ENCODE measurements around the gene ROBO1.
"Not testable (repeated sequence)": the region's sequence is repeated elsewhere in the genome, so short reads cannot be mapped to it uniquely, and the experiment has no call there.

The ROBO1 gene

GRCh38 chr3:78791753-78792152 lies 976.0 kb downstream of the ROBO1 start:
- no peak for DNase-seq

DNA sequence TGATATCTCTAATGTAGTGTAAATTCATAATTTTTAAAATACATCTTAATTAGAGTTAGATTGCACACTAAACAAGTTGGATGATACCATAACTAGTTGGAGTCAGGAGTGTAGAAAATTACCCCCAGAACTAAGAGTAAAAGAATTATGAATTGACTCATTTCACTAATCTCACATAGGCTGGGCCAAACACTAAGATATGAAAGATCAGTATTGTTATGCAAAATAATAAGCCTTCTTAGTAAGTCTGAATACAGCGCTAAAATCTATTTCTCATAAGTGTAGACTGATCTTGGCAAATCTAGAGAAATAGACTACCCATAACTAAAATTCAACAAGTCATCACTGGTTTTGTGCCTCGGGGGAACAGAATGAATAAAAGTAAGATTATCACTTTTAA lies 979.0 kb downstream of the ROBO1 start:
- no peak for DNase-seq

DNA sequence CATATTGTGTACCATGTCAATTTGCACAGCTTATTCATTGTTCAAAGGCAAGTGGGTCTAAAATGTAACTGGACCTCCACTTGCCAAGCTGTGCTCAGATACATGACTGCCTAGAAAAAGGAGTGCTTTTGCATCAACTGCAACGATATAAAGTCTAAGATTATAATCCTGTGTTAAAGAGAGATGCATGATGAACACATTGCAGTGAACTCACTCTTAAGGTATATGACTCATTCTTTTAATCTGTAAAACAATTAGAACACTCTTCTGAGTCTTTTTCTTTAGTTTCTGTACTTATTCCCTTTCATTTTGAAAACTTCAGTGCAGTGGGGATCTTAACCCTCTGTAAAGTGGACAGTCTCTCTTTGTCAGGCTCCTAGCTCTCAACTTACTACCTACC lies 982.8 kb downstream of the ROBO1 start:
- no peak for DNase-seq

DNA sequence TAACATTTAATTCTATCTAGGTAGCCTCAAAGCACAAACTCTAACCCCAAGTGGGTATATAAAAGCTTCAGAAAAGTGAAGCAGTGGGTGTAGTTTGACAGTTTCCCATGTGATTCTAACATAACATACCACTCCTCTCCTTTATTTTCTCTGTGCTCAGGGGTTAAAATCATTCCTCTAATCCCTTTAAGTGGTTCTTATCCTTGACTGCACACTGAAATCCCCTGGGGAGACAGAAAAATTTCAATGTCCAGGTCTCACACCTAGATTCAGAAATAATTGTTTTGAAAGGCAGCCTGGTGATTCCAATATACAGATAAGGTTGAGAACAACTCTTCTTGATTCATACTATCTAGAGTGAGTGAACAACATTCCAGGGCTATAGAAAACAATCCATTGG lies 986.4 kb downstream of the ROBO1 start:
- DNase-seq: no peak

DNA sequence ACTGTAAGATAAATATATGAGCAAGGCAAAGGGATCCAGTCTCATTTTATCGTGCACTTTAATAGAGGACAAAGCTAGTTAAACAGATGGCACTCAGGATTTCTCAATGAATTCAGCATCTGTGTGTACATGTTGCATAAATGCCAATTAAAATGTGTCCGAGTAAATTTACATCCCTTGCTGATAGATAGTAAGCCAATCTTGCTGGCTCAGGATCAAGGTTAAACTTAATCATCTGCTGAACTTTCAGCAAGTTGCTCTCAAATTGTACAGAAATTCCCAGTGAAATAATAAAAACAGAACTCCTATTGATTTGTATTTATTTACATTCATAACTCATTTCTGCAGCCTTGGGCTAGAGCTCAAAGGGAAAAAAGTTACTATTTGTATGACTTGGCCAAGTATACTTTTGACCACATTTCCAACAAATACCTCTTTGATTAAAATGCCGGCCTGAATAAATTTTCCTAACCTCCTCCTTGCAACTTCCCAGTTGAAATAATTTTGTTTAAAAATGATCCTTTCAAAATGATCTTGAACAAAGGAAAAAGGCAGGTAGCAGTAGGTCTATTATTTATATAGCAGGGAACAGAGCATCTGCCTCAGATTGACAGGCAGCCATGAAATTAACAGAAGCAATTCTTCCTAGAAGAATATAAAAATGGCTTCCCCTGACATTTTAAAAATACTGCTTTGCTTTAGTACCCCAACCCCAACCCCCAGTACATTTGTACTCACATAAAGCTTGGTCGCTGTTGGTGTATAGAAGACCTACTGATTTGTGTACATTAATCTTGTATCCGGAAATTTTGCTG lies 1001.9 kb downstream of the ROBO1 start:
- no peak for DNase-seq

DNA sequence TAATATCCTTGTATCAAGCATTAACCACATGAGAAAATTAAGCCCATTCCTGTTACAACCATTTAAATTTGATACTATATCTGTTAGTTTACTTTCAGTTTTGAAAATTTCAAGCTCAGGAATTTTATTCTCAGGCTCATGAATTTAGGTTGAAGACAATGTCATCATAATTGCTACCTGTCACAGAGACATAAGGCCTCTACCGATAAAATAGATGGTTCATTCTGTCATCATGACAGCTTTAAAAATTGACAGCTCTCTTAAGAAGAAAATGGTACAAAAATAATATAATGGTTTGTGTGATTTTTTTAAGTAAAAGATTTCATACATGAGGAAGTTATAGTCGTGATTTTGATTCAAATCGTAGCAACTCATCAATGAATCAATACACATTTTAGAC lies 1003.2 kb downstream of the ROBO1 start:
- no peak for DNase-seq

GRCh38 chr3:78762121-78762520 lies 1005.7 kb downstream of the ROBO1 start:
- no peak for DNase-seq

- DNase-seq: no peak
These were observed 1006.7 kb downstream of the ROBO1 start for GRCh38 chr3:78761126-78761525.

DNA sequence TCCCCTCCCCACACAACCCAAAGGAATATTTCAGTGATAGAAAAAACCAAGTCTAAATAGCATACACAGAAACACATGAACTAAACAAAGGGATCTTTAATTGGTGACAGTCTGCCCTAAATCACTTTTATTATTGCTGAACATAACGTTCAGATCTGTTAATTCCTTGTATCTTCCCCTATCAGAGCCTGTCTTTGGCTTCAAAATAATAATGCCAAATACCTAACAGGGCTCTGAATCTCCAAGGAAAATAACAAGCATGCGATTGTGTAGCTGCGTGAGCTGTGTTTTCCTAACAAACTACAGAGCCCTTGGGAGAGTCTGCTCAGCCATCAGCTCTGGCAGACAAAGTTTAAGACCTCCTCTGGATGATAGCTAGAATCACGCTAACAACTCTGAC lies 1010.1 kb downstream of the ROBO1 start:
- no peak for DNase-seq

DNA sequence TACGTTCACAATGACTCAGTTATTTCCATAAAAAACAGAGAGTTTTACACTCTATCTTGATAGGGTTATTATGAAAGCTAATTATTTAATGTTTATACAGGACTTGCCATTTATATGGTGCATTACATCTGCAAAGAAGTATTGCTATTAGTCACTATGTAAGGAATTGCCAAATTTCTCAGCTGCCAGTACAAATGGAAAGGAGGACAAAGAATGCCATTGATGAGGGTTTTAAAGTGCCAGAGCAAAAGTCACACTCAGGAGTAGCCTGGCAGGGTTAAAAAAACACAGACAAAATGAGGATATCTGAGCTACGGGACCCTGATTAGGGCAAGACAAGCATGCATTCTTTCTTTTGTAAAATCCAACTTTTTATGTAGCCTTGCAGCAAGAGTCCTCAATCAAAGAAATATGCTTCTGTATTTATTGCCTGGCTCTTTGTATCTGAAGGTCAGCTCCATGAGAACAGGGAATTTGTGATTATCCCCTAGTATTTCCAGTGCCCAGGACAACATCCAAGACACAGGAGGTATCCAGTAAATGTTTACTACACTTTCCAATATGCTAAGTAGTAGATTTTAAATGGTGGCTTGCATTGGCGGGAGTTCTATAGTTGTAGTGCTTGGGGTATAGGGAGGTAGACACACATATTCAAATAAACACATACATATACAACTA lies 1013.6 kb downstream of the ROBO1 start:
- DNase-seq: no peak

- DNase-seq: no peak
These were observed 1016.5 kb downstream of the ROBO1 start for GRCh38 chr3:78751266-78751665.

GRCh38 chr3:78750291-78750690 lies 1017.5 kb downstream of the ROBO1 start:
- not testable (repeated sequence) for DNase-seq

- DNase-seq: no peak
These were observed 1018.7 kb downstream of the ROBO1 start for GRCh38 chr3:78749056-78749455.

GRCh38 chr3:78745847-78746246 lies 1022.0 kb downstream of the ROBO1 start:
- no peak for DNase-seq

DNA sequence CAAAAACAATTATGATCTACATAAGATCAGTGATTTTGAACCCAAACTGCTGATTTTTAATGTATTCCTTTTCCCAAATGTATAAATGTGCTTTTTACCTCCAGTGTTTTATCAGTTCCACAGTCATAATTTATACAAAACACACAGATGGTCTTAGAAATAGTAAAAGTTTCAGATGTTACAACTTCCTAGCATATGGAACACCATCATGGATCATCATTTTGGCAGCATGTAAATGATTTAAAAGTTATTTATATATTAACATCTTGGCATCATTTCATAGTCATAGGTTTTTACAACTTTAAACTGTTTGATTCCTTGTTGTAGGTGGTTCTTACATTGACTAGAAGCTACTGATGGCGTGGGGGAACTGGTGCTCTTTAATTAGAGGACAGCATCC lies 1025.3 kb downstream of the ROBO1 start:
- DNase-seq: no peak

- DNase-seq: no peak
These were observed 1025.8 kb downstream of the ROBO1 start for GRCh38 chr3:78742041-78742440.

DNA sequence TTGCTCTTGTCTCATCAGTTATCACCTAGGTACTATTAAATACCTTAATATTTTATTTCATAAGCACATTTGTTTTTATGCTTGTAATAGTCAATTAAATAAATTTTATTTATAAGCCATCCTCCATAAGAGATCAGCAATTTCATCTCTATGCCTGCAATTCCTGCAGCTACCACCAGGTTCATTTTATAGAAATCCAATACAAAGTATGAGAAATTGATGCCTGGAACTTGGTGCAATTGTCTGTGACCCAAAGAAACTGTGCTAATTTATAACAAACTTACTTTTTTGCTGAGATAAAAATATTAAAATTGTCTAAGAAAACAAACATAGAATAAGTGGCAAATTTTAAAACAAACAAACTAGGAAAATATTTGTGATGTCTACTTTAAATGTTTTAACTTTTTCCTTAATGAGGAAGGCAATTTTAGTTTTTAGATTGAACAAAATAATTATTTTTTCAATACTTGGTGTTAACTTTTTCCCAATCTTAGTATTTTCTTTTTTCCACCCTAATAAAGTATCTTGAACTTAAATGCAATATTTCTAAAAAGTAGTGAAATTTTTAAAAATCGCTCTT lies 1026.6 kb downstream of the ROBO1 start:
- no peak for DNase-seq

DNA sequence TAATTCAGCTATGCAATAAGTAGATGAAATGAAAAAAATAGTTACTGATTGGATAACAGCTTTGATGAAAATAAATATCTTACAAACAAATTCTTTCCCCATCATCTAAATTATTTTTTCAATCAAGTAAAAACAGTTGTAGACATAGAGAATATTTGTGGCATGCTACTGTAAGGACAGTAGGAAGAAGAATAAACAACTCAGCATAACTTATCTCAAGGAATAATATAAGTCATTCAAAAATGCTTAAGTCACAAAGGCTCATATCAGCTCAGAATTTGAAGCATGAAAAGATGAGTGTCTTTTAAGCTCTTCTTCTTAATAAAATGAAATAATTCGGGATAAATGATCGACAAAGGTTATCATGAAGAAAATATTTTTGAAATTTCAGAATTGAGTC lies 1029.0 kb downstream of the ROBO1 start:
- DNase-seq: no peak

- DNase-seq: no peak
These were observed 1029.8 kb downstream of the ROBO1 start for GRCh38 chr3:78737988-78738387.

DNA sequence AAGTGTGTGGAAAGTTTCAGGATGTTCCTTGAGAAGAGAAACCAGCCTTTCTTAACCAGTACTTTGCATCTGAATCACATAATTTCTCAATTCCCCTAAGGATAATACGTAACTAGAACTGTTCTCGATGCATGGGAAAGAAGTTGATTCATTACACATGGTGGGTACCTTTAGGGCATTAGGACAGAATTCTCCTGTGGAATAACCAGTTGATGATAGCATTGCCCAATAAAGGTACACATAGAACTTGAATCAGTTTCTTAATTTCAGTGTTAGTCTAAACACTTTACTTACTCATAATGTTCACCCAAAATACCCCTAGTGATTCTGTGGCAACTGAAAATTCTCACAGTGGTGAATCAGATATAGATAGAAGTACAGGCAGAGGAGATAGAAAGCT lies 1030.9 kb downstream of the ROBO1 start:
- DNase-seq: no peak

- no peak for DNase-seq
These were observed 1033.7 kb downstream of the ROBO1 start for GRCh38 chr3:78734048-78734637.

DNA sequence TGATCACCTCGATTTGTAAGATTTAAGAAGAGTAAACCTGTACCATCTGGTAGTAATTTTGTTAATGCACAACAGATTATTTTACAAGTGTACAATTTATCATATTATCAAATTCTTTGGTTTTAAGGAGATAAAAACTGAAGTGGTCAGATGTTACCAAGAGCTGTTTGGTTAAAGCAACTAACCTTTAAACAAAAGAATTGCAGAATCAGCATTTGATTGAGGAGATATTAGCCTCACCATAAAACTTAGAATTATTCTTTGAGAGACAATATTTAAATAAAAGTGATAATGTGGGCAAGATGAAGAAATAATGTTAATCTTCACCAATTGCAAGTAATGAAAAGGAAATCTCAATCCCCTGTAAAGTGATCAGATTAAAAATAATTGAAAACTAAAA lies 1034.9 kb downstream of the ROBO1 start:
- DNase-seq: no peak

DNA sequence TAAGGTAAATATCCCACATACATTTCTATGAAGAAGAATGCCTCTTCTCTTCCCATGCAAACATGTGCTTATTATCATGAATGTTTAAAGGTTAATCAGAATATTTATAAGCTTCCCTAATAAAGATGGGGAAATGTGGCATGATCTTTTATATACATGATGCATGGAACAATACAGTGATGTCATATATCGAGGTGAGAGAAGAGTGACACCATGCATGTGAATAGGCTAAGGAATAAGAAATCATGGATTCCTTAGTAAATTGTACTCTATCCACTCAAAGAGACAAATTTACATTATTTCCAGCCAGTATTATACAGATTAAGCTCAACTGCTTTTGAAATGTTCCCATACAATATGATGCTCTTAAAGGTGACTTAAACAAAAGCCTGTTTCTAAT lies 1035.3 kb downstream of the ROBO1 start:
- no peak for DNase-seq
